GM18505 (cell line): ENCODE results near the gene GIMAP2.
"Not testable (repeated sequence)": the region's sequence is repeated elsewhere in the genome, so short reads cannot be mapped to it uniquely, and the experiment has no call there.

Source experiments
- ATAC-seq: cut with Tn5 transposase; IDR thresholded peaks from one replicate; pipeline ENCODE4 v1.9.1; 2021; ENCODE audit not compliant: unreplicated experiment
- POLR2A ChIP-seq: IDR thresholded peaks from 4 replicates; pipeline ENCODE4 v1.6.1; 2011; ENCODE audit warnings: borderline replicate concordance; ENCODE audit not compliant: insufficient read depth, insufficient read length; ENCODE audit errors: extremely low read depth

Gene GIMAP2

GRCh38 chr7:150665089-150665748 is 20.3 kb upstream of the GIMAP2 start:
- ATAC-seq = no peak
- no peak for TF ChIP-seq POLR2A

- TF ChIP-seq POLR2A = no peak
- ATAC-seq = no peak
Measured at GRCh38 chr7:150665896-150666295, 19.6 kb upstream of the GIMAP2 start.

GRCh38 chr7:150666412-150666811 is 19.1 kb upstream of the GIMAP2 start:
- no peak for ATAC-seq
- no peak for TF ChIP-seq POLR2A

- ATAC-seq = peak; percentile 76
- no peak for TF ChIP-seq POLR2A
Measured at GRCh38 chr7:150668472-150668911, 17.0 kb upstream of the GIMAP2 start.

- no peak for ATAC-seq
- TF ChIP-seq POLR2A = no peak
Measured at GRCh38 chr7:150668977-150669376, 16.5 kb upstream of the GIMAP2 start.

- ATAC-seq = not testable (repeated sequence)
Measured at GRCh38 chr7:150671798-150672585, 13.5 kb upstream of the GIMAP2 start.

GRCh38 chr7:150675714-150676113 is 9.8 kb upstream of the GIMAP2 start:
- no peak for ATAC-seq
- TF ChIP-seq POLR2A = no peak

GRCh38 chr7:150676276-150676675 is 9.2 kb upstream of the GIMAP2 start:
- ATAC-seq = not testable (repeated sequence)

- not testable (repeated sequence) for ATAC-seq
Measured at GRCh38 chr7:150676854-150677253, 8.7 kb upstream of the GIMAP2 start.

- not testable (repeated sequence) for ATAC-seq
Measured at GRCh38 chr7:150678601-150679000, 6.9 kb upstream of the GIMAP2 start.

GRCh38 chr7:150680364-150680763 is 5.1 kb upstream of the GIMAP2 start:
- ATAC-seq = not testable (repeated sequence)

- peak; percentile 21 for TF ChIP-seq POLR2A
- no peak for ATAC-seq
Measured at GRCh38 chr7:150686030-150686631, 625 bp downstream of the GIMAP2 start.

GRCh38 chr7:150688630-150689029 is 3.1 kb downstream of the GIMAP2 start:
- no peak for TF ChIP-seq POLR2A
- no peak for ATAC-seq

- no peak for ATAC-seq
- TF ChIP-seq POLR2A = no peak
Measured at GRCh38 chr7:150695654-150696053, 10.1 kb downstream of the GIMAP2 start.
